H1 (cell line): ENCODE data around the gene MELTF. TPM values are rescaled to one million over a fixed set of nuclear protein-coding genes. Genes with fewer than 3 reads are reported as not detected.
A peak's percentile ranks its signal among the peaks of the same experiment; 100 is the strongest.

ENCODE experiments used
- CTCF ChIA-PET: fragments of 300-600 bp; sonication (Branson Sonifier 250); formaldehyde crosslinking; loops from one replicate; lab custom pipeline; 2021; ENCODE audit not compliant: partially characterized antibody; lab: Charles Lee
- POLR2A ChIA-PET: fragments of 300-600 bp; sonication (Branson Sonifier 250); formaldehyde crosslinking; loops from one replicate; lab custom pipeline; 2021; ENCODE audit warnings: inconsistent platforms; ENCODE audit not compliant: partially characterized antibody; lab: Charles Lee
- DNase-seq, 2 experiments: peaks; one replicate each; pipeline versions ENCODE4 v3.0.0 to v3.0.0-alpha.2; 2010 to 2022; ENCODE audit warnings: low spot score in 2 of 2, low read depth in 1 of 2, mixed read lengths in 1 of 2
- FAIRE-seq: peaks from 2 replicates; lab custom pipeline; 2011; peaks lifted over from hg19 to GRCh38; lab: Jason Lieb, UNC
- H2AFZ ChIP-seq: 2 replicates; pipeline ENCODE4 v1.8.1; 2012; ENCODE audit warnings: low read length, inconsistent platforms
- H2AK5ac ChIP-seq: 2 replicates; pipeline ENCODE4 v1.6.1; 2013; ENCODE audit warnings: low read depth, low read length
- H2BK120ac ChIP-seq: replicated peaks from 2 replicates; pipeline ENCODE3; 2013; ENCODE audit warnings: low read depth, low read length, inconsistent platforms
- H2BK12ac ChIP-seq: 2 replicates; pipeline ENCODE4 v1.6.1; 2013; ENCODE audit warnings: low read depth, low read length
- H2BK15ac ChIP-seq: 2 replicates; pipeline ENCODE4 v1.6.1; 2013; ENCODE audit warnings: low read length
- H2BK20ac ChIP-seq: 2 replicates; pipeline ENCODE4 v1.6.1; 2013; ENCODE audit warnings: low read length
- H2BK5ac ChIP-seq: 2 replicates; pipeline ENCODE4 v1.6.1; 2013; ENCODE audit warnings: low read depth, low read length
- H3K14ac ChIP-seq: 2 replicates; pipeline ENCODE4 v1.6.1; 2013; ENCODE audit warnings: inconsistent platforms; ENCODE audit not compliant: insufficient read length
- H3K18ac ChIP-seq: 2 replicates; pipeline ENCODE4 v1.6.1; 2013; ENCODE audit warnings: low read length; ENCODE audit errors: extremely low read depth
- H3K23ac ChIP-seq: 2 replicates; pipeline ENCODE4 v1.6.1; 2013; ENCODE audit warnings: inconsistent platforms; ENCODE audit not compliant: insufficient read length
- H3K23me2 ChIP-seq: 2 replicates; pipeline ENCODE4 v1.6.1; 2013; ENCODE audit warnings: low read depth, low read length
- H3K27ac ChIP-seq: 2 replicates; pipeline ENCODE4 v1.6.1; 2011; ENCODE audit warnings: low read depth, low read length, inconsistent platforms
- H3K27me3 ChIP-seq, 4 experiments: replicated peaks in 1 of 4; 1 replicate in 1 of 4; 2 replicates in 3 of 4; pipeline versions ENCODE4 v1.6.1 to v1.8.1; 2011 to 2013; ENCODE audit warnings: low read length in 3 of 4, mild to moderate bottlenecking in 3 of 4, inconsistent platforms in 2 of 4, mixed read lengths in 2 of 4, moderate library complexity in 1 of 4; ENCODE audit not compliant: control insufficient read depth in 3 of 4, insufficient read depth in 3 of 4; ENCODE audit errors: extremely low read depth in 1 of 4
- H3K36me3 ChIP-seq, 4 experiments: 2 replicates each; pipeline versions ENCODE4 v1.6.1 to v1.8.1; 2011 to 2013; ENCODE audit warnings: mild to moderate bottlenecking in 4 of 4, low read length in 3 of 4, moderate library complexity in 2 of 4, control low read depth in 1 of 4, inconsistent platforms in 1 of 4; ENCODE audit not compliant: insufficient read depth in 4 of 4, control insufficient read depth in 2 of 4
- H3K4ac ChIP-seq: replicated peaks from 2 replicates; pipeline ENCODE3; 2013; ENCODE audit warnings: low read length, low read depth, mixed read lengths, inconsistent platforms; ENCODE audit not compliant: insufficient read length
- H3K4me1 ChIP-seq, 4 experiments: replicated peaks in 1 of 4; 1 replicate in 1 of 4; 2 replicates in 3 of 4; pipeline versions ENCODE4 v1.6.1 to v1.8.1; 2011 to 2013; ENCODE audit warnings: low read length in 3 of 4, inconsistent platforms in 2 of 4, mixed read lengths in 1 of 4; ENCODE audit not compliant: insufficient read depth in 4 of 4, control insufficient read depth in 3 of 4
- H3K4me2 ChIP-seq, 2 experiments: 2 replicates each; pipeline versions ENCODE4 v1.6.1 to v1.8.1; 2011 to 2013; ENCODE audit warnings: low read depth in 2 of 2, low read length in 2 of 2, control low read depth in 1 of 2, inconsistent platforms in 1 of 2, mild to moderate bottlenecking in 1 of 2; ENCODE audit not compliant: insufficient read depth in 1 of 2
- H3K4me3 ChIP-seq, 4 experiments: fragments of 200-600, 300-600 bp in 1 of 4; sonication (generic), shearing (Covaris generic), sonication (Bioruptor Twin) in 1 of 4; 2 replicates each; pipeline versions ENCODE4 v1.5.1 to v1.8.1; 2011 to 2016; ENCODE audit warnings: low read length in 4 of 4, low read depth in 3 of 4, control low read depth in 2 of 4, inconsistent platforms in 2 of 4, mild to moderate bottlenecking in 2 of 4, mixed read lengths in 1 of 4, moderate library complexity in 1 of 4; ENCODE audit not compliant: insufficient read depth in 2 of 4; ENCODE audit errors: extremely low read depth in 1 of 4
- H3K56ac ChIP-seq: replicated peaks from 2 replicates; pipeline ENCODE3; 2013; ENCODE audit warnings: low read depth, mild to moderate bottlenecking, mixed read lengths, low read length, inconsistent platforms; ENCODE audit not compliant: insufficient read length
- H3K79me1 ChIP-seq: 2 replicates; pipeline ENCODE4 v1.6.1; 2013; ENCODE audit warnings: low read depth, low read length, control low read depth
- H3K79me2 ChIP-seq, 2 experiments: 2 replicates each; pipeline versions ENCODE4 v1.6.1 to v1.8.1; 2012 to 2013; ENCODE audit warnings: low read length in 2 of 2, mild to moderate bottlenecking in 2 of 2, inconsistent platforms in 1 of 2; ENCODE audit not compliant: insufficient read depth in 2 of 2, control insufficient read depth in 1 of 2
- H3K9ac ChIP-seq, 4 experiments: replicated peaks in 1 of 4; 1 replicate in 1 of 4; 2 replicates in 3 of 4; pipeline versions ENCODE4 v1.6.1 to v1.8.1; 2011 to 2013; ENCODE audit warnings: low read depth in 3 of 4, low read length in 3 of 4, control low read depth in 2 of 4, mild to moderate bottlenecking in 2 of 4, moderate library complexity in 2 of 4, inconsistent platforms in 1 of 4; ENCODE audit errors: extremely low read depth in 1 of 4
- H3K9me3 ChIP-seq, 2 experiments: 2 replicates each; pipeline versions ENCODE4 v1.6.1 to v1.8.1; 2012 to 2013; ENCODE audit warnings: mild to moderate bottlenecking in 2 of 2, moderate library complexity in 2 of 2, control low read depth in 1 of 2, inconsistent platforms in 1 of 2, low read depth in 1 of 2, low read length in 1 of 2, mixed read lengths in 1 of 2; ENCODE audit not compliant: insufficient read depth in 2 of 2
- H4K20me1 ChIP-seq, 2 experiments: replicated peaks in 1 of 2; 2 replicates each; pipeline versions ENCODE3 to v1.8.1; 2011 to 2013; ENCODE audit warnings: inconsistent platforms in 2 of 2, low read length in 2 of 2, mild to moderate bottlenecking in 1 of 2; ENCODE audit not compliant: insufficient read depth in 2 of 2, control insufficient read depth in 1 of 2
- H4K5ac ChIP-seq: 2 replicates; pipeline ENCODE4 v1.6.1; 2013; ENCODE audit warnings: low read length, low read depth, mixed read lengths, inconsistent platforms; ENCODE audit not compliant: insufficient read length
- H4K8ac ChIP-seq: 2 replicates; pipeline ENCODE4 v1.8.0; 2013; ENCODE audit warnings: mild to moderate bottlenecking, moderate library complexity, low read length, inconsistent platforms; ENCODE audit not compliant: insufficient read depth; ENCODE audit errors: extremely low read depth
- H4K91ac ChIP-seq: replicated peaks from 2 replicates; pipeline ENCODE3; 2013; ENCODE audit warnings: low read length, mixed read lengths, inconsistent platforms; ENCODE audit not compliant: insufficient read length
- JUND ChIP-seq: IDR thresholded peaks from 2 replicates; pipeline ENCODE4 v1.6.1; 2011; ENCODE audit warnings: mild to moderate bottlenecking, improper control_type of control experiment, low read length
- TAF7 ChIP-seq: optimal IDR thresholded peaks from 2 replicates; pipeline ENCODE3; 2011; ENCODE audit warnings: low read depth, mild to moderate bottlenecking, inconsistent platforms, low read length, moderate library complexity, borderline replicate concordance
- WGBS, 2 experiments: shearing (Covaris generic) in 1 of 2; methylation state at CpG; one replicate each; pipeline versions ENCODE4 v1.1.6 to v1.1.7; 2013 to 2015; ENCODE audit warnings: low lambda C conversion rate in 2 of 2, mixed read lengths in 2 of 2, inconsistent platforms in 1 of 2, low coverage in 1 of 2, missing lambda C conversion rate in 1 of 2; ENCODE audit not compliant: insufficient replicate concordance in 2 of 2, insufficient coverage in 1 of 2, insufficient read length in 1 of 2; ENCODE audit errors: extremely low coverage in 1 of 2, missing lambda C conversion rate in 1 of 2; 5-methylcytosine and 5-hydroxymethylcytosine counted together
- polyA plus RNA-seq, 7 experiments: library from polyadenylated mRNA; depleted of rRNA in 3 of 7; stranded (reverse) in 5 of 7; unstranded in 2 of 7; fragments of >200 nt in 5 of 7; fragments of 200-250 nt in 2 of 7; gene quantifications; 1 replicate in 5 of 7; 2 replicates in 1 of 7; 4 replicates in 1 of 7; pipeline versions ENCODE4 v1.2.1 to v1.2.3, GENCODE V29; 2011 to 2013; ENCODE audit warnings: missing spikeins in 2 of 7, mixed read lengths in 2 of 7
- total RNA-seq: library from RNA; stranded (reverse); fragmentation: NEBNext Ultra II Directional; extraction: Animal tissue kit (Norgen Biotek cat#: 25700); gene quantifications from 2 replicates; pipeline ENCODE4 v1.2.1, GENCODE V29; 2021

Gene MELTF
- total and polyA plus RNA-seq, 2 of the 8 experiments (the other 6 are each of a cell fraction or from before 2014, with no cell fraction given), result 1.7 to 3.5 TPM

DNA sequence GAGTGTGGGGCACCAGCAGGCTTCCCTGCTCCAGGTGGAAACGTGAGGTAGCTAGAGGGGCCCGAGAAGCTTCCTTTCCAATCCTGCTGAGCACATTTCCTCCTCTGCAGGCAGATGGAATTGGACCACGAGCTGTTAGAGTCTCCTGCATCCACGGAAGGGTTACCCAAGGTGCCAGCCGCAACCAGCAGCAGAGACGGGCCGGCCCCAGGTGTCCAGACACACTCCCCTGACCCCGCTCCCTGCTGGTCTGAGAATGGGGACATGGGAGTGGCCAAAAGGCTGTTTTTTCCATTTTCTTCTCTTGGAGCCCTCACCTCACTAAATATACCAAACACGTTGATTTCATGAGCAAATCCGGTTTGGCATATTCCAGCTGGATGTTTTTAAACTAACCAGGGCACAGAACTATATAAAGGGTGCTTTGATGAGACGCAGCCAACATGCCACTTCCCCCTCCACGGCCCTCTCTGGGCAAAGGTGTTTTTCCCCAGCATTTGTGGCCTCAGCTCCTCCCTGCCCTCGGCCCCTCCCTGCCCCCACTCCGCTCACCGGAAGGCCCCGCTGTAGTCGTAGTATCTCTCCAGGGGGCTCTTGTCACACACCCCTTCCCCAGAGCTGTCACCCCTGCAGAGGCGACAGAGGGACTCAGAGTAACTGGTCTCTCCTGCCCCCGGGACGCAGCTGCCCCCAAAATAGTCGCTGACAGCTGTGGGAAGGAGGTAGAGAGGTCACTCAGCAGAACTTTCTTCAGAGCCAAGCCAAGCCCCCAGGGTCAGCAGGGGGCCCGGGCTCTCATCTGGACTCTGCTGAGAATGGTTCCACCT is 7.0 kb downstream of the MELTF start:
- Histone ChIP-seq H2BK15ac (no peak overlapping the region), H2AK5ac (no peak overlapping the region), H3K18ac (no peak overlapping the region; the same call in 1 of the 2 replicates), H3K56ac (no peak overlapping the region), H3K27ac (no peak overlapping the region), H3K36me3 (no peaks in the 10 kb centered on the region), H2BK12ac (0 out of 2 replicates have a peak overlapping the region, but pooled peaks have one; percentile 10), H3K4me1 (peaks cover 0 to 16% (median 11%) of the 10 kb centered on the region in 4 experiments; a peak in 5 of 7 replicates), H3K4me2 (no peak overlapping the region; a peak in 1 of 4 replicates), H4K8ac (no peak overlapping the region), H3K79me1 (no peaks in the 10 kb centered on the region), H4K20me1 (no peaks in the 10 kb centered on the region), H4K91ac (no peak overlapping the region), H2BK20ac (no peak overlapping the region), H2AFZ (no peak overlapping the region), H4K5ac (no peak overlapping the region), H3K9ac (no peak overlapping the region), H3K79me2 (no peaks in the 10 kb centered on the region), H2BK120ac (no peak overlapping the region), H3K14ac (no peak overlapping the region), H2BK5ac (no peak overlapping the region), H3K4ac (no peak overlapping the region), H3K27me3 (peaks cover 0 to under 1% (median 0%) of the 10 kb centered on the region in 4 experiments; a peak in 1 of 7 replicates), H3K23ac (no peak overlapping the region), H3K9me3 (no peaks in the 10 kb centered on the region), H3K23me2 (no peaks in the 10 kb centered on the region), H3K4me3 (no peak overlapping the region)
- CTCF ChIA-PET, result interaction anchor here (0.6 to 16.7 kb wide), 11 partner anchors 8 to 525 kb away, joined by 3 to 245 read pairs (median 3); partner anchors contain the start of gene MELTF
- DNase-seq, result no peak
- FAIRE-seq, result no peak
- POLR2A ChIA-PET, result interaction anchor here (1.8 kb wide), 1 partner anchor 9 kb away, joined by 9 read pairs; no protein-coding TSS in a partner anchor
- WGBS, 2 experiments, result 72% methylated on average over 21 of the region's 22 CpGs; no CpG with 5 or more reads in 1 of the 2 experiments
- no peak for TF ChIP-seq TAF7
- no peak for TF ChIP-seq JUND
